ENCODE results near the gene TBC1D22A.

DNA sequence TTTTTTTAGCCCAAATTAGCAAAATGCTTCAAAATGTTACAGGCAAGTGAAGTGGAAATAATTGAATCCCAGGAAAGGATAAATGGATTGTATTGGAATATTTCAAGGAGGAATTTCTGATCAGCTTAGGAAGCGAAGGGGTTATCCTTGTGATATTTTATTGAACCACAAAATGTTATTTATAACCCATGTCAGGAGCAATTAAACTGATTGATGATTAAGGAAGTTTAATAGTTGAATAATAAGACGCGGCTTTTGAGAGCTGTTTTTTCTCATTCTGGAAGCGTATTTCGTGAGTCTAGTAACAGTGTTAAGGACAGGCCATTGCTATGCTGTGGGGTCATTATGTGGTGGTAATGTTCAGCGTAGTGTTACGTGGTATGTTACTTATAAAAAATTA is 192.3 kb downstream of the TBC1D22A start:
- TF ChIP-seq EZH2 (IDR thresholded peaks at IDR 0.05; ENCODE audit: low read length, unreplicated experiment) (no peak), EZH2phosphoT487 (IDR thresholded peaks at IDR 0.05; ENCODE audit: borderline replicate concordance, low read length) (no peak)
- TF ChIP-seq, protein P1, sequence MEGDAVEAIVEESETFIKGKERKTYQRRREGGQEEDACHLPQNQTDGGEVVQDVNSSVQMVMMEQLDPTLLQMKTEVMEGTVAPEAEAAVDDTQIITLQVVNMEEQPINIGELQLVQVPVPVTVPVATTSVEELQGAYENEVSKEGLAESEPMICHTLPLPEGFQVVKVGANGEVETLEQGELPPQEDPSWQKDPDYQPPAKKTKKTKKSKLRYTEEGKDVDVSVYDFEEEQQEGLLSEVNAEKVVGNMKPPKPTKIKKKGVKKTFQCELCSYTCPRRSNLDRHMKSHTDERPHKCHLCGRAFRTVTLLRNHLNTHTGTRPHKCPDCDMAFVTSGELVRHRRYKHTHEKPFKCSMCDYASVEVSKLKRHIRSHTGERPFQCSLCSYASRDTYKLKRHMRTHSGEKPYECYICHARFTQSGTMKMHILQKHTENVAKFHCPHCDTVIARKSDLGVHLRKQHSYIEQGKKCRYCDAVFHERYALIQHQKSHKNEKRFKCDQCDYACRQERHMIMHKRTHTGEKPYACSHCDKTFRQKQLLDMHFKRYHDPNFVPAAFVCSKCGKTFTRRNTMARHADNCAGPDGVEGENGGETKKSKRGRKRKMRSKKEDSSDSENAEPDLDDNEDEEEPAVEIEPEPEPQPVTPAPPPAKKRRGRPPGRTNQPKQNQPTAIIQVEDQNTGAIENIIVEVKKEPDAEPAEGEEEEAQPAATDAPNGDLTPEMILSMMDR (conservative IDR thresholded peaks at IDR 0.05; ENCODE audit: low read depth, low read length): no peak

Measured in PC-3 (cell line).